ENCODE data around the gene OR2B3. TPM values are rescaled to one million over a fixed set of nuclear protein-coding genes. Genes with fewer than 3 reads are reported as not detected.

The OR2B3 gene
- total RNA-seq, 1 donor from 2014 or later: not detected

DNA sequence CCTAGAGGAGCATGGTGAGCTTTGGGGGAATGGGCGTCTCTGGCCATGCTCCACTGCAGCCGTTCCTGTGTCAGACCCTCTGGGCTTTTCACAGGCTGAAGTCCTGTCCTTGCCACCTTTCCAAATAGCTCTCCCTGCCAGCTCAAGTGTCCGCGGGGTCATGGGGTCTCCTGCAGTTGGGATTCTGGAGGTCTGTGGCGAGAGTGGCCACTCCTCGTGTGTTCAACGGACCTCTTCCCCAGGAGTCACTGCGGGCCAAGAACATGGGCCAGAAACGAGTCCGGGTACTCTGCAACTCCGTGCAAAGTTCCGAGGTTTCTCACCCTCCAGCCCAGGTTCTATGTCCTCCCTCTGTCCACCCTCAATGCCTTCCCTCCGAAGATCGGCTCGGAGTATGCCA is 4.7 kb downstream of the OR2B3 start:
- ATAC-seq (ENCODE audit: low read depth): no peak
- no peak for DNase-seq
- no peaks in the 10 kb centered on the region for H3K9me3 Mint-ChIP-seq
- POLR2A ChIA-PET: no interaction called here
- TF ChIP-seq, protein P1, sequence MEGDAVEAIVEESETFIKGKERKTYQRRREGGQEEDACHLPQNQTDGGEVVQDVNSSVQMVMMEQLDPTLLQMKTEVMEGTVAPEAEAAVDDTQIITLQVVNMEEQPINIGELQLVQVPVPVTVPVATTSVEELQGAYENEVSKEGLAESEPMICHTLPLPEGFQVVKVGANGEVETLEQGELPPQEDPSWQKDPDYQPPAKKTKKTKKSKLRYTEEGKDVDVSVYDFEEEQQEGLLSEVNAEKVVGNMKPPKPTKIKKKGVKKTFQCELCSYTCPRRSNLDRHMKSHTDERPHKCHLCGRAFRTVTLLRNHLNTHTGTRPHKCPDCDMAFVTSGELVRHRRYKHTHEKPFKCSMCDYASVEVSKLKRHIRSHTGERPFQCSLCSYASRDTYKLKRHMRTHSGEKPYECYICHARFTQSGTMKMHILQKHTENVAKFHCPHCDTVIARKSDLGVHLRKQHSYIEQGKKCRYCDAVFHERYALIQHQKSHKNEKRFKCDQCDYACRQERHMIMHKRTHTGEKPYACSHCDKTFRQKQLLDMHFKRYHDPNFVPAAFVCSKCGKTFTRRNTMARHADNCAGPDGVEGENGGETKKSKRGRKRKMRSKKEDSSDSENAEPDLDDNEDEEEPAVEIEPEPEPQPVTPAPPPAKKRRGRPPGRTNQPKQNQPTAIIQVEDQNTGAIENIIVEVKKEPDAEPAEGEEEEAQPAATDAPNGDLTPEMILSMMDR (IDR thresholded peaks at IDR 0.05): no peak
- H3K27ac Mint-ChIP-seq: no peak overlapping the region
- H3K27me3 Mint-ChIP-seq: peaks cover 14% of the 10 kb centered on the region
- CTCF ChIA-PET: no interaction called here
- intact Hi-C loops (cut with micrococcal nuclease): no loop called here
- no peaks in the 10 kb centered on the region for H3K36me3 Mint-ChIP-seq (ENCODE audit: low read depth)
- no peak overlapping the region for H3K4me3 Mint-ChIP-seq
- H3K4me1 Mint-ChIP-seq: no peaks in the 10 kb centered on the region

DNA sequence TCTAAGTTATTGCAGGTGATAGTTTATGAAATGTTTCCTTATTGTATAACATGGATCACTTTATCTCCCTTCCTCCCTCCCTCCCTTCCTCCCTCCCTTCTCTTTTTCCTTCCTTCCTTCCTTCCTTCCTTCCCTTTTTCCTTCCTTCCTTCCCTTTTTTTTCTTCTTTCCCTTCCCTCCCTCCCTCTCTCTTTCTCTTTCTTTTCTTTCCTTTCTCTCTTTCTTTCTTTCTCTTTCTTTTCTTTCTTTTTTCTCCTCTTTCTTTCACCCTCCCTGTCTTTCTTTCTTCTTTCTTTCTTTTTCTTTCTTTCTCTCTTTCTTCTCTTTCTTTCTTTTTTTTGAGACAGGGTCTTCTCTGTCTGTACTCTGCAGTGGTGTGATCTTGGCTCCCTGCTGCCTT is 5.8 kb downstream of the OR2B3 start:
- H3K27me3 Mint-ChIP-seq: peaks cover 14% of the 10 kb centered on the region
- ATAC-seq (ENCODE audit: low read depth): no peak
- H3K4me3 Mint-ChIP-seq: no peak overlapping the region
- H3K36me3 Mint-ChIP-seq (ENCODE audit: low read depth): no peaks in the 10 kb centered on the region
- ChIA-PET POLR2A (no interaction called here), CTCF (no interaction called here)
- intact Hi-C loops (cut with micrococcal nuclease): no loop called here
- H3K4me1 Mint-ChIP-seq: no peaks in the 10 kb centered on the region
- H3K9me3 Mint-ChIP-seq: no peaks in the 10 kb centered on the region
- H3K27ac Mint-ChIP-seq: no peak overlapping the region
- DNase-seq: no peak
- TF ChIP-seq, protein P1 (IDR thresholded peaks at IDR 0.05): no peak

DNA sequence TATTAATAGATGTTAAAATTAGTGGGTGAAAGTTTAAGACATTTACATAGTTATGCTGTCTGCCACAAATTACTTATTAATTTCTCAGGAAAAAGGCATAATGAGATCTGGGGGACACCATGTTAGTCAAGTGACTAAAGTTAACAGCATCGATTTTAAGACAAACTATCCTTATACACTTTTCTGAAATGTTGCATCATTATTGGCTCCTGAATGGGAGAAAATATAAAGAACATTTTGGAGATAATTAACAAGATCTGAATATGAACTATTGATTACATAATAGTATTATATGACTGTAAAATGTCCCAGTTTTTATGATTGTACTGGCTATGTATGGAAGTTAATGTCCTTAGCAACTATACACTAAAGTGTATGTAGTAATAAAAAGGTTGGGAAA is 7.9 kb downstream of the OR2B3 start:
- Mint-ChIP-seq H3K27ac (no peak overlapping the region), H3K36me3 (ENCODE audit: low read depth) (no peaks in the 10 kb centered on the region), H3K27me3 (peaks cover 16% of the 10 kb centered on the region), H3K4me3 (no peak overlapping the region), H3K4me1 (no peaks in the 10 kb centered on the region), H3K9me3 (no peaks in the 10 kb centered on the region)
- ChIA-PET POLR2A (no interaction called here), CTCF (no interaction called here)
- TF ChIP-seq, protein P1 (IDR thresholded peaks at IDR 0.05): no peak
- no peak for DNase-seq
- ATAC-seq (ENCODE audit: low read depth): no peak
- intact Hi-C loops (cut with micrococcal nuclease): no loop called here

DNA sequence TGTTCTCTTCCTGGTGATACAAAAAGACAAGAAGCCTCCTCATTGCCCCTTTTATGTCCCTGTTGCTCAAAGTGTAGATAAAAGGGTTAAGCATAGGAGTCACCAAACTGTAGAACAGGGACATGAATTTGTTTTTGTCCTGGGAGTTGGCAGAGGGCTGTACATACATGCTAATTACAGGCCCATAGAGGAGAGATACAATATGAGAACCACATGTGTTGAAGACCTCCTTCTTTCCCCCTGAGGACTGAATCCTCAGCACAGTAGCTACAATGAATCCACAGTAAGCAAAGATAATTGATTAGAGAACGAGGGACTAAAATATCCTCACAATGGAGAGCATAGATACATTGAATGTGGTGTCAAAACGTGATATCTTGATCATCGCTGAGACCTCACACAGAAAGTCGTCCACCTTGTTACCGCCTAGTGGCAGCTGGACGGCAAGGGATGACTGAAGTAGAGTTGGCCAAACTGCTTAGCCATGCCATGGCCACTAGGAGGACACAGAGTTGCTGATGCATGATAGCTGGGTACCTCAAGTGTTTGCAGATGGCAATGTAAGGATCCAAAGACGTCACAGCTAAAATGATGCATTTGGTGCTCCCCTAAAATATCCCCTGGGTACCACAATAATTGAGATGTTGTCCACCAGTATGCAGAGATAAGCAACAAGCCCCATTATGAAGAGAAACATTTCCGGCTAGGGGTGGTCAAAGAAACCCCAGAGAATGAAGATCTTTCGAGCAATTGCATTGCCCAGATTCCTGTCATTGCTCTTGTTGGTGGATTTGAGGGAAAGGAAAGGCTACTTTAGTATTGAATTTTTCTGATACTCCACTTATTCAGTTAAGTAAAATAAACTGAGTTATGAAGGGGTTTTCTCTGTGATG is 15.0 kb downstream of the OR2B3 start:
- H3K36me3 Mint-ChIP-seq (ENCODE audit: low read depth): no peaks in the 10 kb centered on the region
- ChIA-PET CTCF (no interaction called here), POLR2A (no interaction called here)
- no peak overlapping the region for H3K27ac Mint-ChIP-seq
- intact Hi-C loops (cut with micrococcal nuclease): no loop called here
- TF ChIP-seq, protein P1 (IDR thresholded peaks at IDR 0.05): no peak
- no peak overlapping the region for H3K4me3 Mint-ChIP-seq
- peak; percentile 47 for ATAC-seq (ENCODE audit: low read depth)
- no peaks in the 10 kb centered on the region for H3K4me1 Mint-ChIP-seq
- no peak for DNase-seq
- peaks cover 5% of the 10 kb centered on the region for H3K9me3 Mint-ChIP-seq
- H3K27me3 Mint-ChIP-seq: peaks cover 21% of the 10 kb centered on the region

DNA sequence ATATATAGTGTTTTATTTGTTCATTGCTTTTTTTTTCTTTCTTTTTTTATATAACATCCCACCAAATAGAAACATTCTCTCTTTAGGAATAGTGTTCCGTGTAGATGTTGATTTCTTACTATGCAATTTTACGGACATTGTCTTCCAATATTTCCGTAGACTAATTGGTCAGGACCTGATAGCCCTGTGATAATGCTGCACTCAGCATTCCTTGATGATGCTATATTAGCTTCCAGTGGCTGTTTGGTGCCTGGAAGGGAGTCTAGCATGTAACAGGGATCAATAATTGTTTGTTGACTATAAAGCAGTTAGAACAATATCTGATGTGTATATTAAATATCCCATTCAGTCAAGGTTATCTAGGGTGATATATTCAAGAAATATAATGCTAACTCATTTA is 35.4 kb downstream of the OR2B3 start:
- Mint-ChIP-seq H3K27me3 (peaks cover 19% of the 10 kb centered on the region), H3K27ac (no peak overlapping the region), H3K36me3 (ENCODE audit: low read depth) (no peaks in the 10 kb centered on the region), H3K4me1 (no peaks in the 10 kb centered on the region), H3K4me3 (no peak overlapping the region), H3K9me3 (peaks cover 6% of the 10 kb centered on the region)
- POLR2A ChIA-PET: no interaction called here
- ATAC-seq (ENCODE audit: low read depth) (no peak), DNase-seq (no peak)
- CTCF ChIA-PET: no interaction called here
- intact Hi-C loops (cut with micrococcal nuclease): no loop called here
- TF ChIP-seq, protein P1 (IDR thresholded peaks at IDR 0.05): no peak
